GM12874 (cell line): ENCODE results near the gene CHCHD6.

Source experiments
- TF ChIP-seq, protein P1 (sequence below): IDR thresholded peaks from 2 replicates; pipeline ENCODE4 v1.5.1; 2011; ENCODE audit warnings: low read depth, mild to moderate bottlenecking, control low read depth, low read length, moderate library complexity; ENCODE audit not compliant: insufficient read depth

CHCHD6 gene

DNA sequence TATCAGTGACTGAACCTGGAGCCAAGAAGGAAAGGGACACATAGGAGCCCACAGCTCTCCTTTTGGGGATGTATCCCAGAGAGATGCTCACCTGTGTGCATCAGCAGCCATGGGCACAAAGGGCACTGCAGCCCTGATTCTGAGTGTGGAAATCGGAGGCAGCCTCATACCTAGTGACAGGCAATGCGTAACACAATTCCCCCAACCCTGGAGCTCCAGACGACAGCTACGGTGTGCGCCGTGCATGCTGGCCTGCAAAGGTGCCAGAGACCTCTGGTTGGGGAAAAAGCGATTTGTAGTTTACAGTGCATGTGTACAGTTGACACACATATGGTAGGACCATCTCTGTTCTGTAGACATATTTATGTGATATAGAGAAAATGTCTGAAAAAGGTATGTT is 219.9 kb downstream of the CHCHD6 start:
- TF ChIP-seq, protein P1, sequence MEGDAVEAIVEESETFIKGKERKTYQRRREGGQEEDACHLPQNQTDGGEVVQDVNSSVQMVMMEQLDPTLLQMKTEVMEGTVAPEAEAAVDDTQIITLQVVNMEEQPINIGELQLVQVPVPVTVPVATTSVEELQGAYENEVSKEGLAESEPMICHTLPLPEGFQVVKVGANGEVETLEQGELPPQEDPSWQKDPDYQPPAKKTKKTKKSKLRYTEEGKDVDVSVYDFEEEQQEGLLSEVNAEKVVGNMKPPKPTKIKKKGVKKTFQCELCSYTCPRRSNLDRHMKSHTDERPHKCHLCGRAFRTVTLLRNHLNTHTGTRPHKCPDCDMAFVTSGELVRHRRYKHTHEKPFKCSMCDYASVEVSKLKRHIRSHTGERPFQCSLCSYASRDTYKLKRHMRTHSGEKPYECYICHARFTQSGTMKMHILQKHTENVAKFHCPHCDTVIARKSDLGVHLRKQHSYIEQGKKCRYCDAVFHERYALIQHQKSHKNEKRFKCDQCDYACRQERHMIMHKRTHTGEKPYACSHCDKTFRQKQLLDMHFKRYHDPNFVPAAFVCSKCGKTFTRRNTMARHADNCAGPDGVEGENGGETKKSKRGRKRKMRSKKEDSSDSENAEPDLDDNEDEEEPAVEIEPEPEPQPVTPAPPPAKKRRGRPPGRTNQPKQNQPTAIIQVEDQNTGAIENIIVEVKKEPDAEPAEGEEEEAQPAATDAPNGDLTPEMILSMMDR, result no peak

DNA sequence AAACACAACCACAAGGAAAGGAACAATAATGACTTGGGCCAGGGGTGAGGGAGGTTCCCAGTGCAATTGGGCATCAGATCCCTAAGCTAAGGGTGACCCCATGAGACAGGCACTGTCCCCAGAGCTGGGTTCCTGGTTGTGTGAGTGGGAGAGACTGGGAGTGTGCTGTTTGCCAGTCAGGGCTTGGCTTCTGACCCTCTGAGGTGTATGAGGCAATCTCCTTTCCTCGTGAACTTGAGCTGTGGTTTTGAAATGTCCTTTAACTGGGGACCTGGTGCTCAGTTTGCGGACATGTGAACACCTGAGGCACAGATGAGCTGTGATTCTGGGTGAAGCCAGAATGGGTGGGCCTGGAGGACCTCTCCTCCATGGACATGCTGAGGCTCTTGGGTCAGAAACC is 220.4 kb downstream of the CHCHD6 start:
- TF ChIP-seq, protein P1, result no peak

DNA sequence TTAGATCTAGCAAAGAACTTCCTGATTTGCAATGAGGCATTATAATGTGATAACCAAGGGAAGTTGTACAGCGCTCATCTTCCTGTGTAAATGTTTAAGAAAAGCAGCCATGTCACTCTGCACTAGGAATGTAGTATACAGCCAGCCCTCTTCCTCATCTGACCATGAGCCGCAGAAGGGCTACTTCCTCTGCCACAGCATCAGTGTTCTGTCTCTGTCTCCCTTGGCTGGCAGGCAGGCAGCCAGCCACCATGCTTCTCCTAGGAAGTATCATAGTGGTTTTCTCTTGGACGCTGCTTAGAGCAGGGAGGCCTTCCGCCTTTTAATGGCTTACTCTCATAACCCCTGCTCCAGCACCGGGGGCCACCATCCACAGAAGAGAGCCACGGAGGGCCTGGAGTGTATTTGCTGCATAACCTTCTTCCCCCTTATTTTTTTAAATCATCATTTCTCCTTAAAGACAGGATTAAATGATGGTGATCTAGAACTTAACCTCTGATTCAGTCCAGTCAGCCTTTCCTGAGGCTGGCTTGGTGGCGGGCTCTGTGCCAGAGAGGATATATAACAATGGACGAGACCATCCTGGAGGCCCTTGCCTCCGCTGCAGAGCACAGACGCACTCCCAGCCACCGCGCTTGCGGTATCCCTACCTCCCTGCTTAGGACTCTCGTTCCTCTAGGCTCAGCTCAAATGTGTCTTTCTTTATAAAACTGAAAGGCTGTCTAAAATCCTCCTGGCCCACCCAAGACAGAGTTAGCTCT is 221.6 kb downstream of the CHCHD6 start:
- TF ChIP-seq, protein P1, result no peak

DNA sequence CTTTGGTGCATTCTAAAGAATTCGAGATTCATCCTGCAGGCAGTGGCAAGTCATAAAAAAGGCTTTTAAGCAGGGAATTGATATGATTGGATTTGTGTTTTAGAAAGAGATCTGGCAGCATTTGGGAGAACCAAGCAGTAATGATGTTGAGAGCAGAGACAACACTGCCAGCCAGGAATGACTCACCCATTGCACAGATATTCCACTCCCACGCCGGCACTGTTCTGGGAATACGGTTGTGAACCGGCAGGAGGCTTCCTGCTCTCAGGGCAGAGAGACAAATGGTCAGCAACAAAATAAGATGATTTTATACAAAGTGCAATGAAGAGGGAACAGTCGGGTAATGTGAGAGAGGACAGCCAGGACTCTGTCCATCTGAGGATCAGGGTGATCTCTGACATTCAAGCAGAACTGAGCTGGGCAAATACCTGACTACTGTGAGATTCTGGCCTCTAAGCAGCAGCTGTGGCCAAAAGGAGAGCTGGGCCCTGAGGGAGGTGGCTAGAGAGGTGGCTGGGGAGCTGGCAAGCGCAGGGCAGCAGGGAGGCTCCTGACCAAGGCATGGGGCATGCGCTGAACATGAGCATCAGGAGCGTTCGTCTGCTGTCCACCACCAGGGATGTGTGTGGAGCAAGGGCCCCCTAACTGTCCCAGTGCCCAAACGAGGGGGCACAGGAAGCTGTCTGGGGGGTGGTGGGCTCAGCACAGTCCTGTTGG is 222.8 kb downstream of the CHCHD6 start:
- TF ChIP-seq, protein P1, result no peak

DNA sequence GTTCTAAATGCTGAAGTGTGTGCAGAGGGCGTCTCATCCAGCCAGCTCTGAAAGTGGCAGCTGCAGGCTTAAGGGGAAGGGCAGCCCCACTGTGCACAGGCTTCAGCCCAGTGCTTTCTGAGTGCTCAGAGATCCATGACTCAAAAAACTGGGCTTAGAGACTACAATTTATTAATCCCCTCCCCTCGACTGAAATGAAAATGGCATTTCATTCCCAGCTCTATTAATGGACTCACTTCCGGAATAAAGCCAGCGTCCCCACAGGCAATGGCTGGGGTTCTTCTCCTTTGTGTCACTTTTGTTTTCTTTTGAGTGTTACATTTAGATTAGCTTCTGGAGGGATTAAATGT is 223.3 kb downstream of the CHCHD6 start:
- TF ChIP-seq, protein P1, result no peak

DNA sequence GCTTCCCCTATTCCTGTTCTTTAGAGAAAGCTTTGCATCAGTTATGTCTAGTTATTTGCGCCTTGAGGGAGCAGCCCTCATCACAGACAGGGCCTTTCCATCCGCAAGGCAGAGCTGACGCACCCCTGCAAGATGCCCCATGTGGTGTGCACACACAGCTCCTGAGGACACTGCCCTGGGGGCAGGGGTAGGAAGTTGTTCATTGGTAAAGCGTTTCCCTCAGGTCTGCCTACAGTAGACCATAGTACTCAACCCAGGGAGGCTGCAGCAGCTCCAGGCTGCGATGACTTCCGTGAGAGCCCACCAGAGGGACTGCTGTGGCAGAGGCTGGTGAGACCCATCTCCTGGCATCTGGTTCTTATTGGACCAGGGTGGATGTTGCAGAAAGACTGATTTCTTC is 223.8 kb downstream of the CHCHD6 start:
- TF ChIP-seq, protein P1, result no peak

DNA sequence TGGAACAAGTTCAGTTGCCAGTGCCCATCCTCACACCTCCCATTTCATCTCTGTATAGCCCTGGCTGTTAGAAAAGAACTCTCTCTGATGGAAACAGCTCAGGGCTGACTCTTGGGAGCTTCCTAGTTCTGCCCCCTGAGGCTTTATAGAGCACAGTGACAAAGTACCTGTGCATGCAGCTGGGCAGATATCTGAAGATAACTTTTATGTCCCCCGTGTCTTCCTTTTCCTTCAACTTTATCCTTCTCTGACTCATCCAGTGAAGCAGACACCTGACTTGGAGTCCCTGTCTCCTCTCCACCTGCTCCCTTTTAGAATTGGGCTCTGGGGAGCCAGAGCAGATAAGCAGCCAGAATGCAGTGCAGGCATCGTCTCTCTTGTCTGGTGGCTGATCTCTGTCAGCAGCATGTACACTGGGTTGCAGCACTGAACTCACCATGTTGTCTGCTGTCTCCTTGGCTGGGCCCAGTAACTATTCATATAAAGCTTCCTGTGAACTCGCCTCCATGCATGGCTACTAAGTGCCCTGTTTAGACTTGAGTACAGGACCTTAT is 225.0 kb downstream of the CHCHD6 start:
- TF ChIP-seq, protein P1, result no peak
